Measurements from ENCODE around the gene PAPLN.

PAPLN gene

DNA sequence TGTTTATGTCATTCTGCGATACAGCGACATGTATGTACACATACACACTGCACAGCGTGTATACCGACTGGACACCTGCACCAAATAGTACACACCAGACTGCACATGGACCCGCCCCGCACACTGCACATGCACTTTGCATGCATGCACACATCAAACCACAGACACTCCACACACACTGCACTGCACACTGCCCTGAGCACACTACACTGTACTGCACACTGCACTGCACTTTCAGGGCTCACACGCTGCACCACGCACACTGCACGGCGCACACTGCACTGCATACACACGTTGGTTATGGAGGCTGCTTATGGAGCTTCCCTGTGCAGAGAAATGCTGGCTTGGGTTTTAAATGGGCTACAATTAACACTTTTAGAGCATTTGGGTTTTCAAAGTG lies 1.6 kb downstream of the PAPLN start:
- no peaks in the 10 kb centered on the region for H3K9me3 ChIP-seq (ENCODE audit: insufficient read depth, low read depth, low read length)
- no peaks in the 10 kb centered on the region for H3K27me3 ChIP-seq (ENCODE audit: insufficient read depth, low read length, poor library complexity, severe bottlenecking)
- H3K4me2 ChIP-seq (ENCODE audit: low read depth, low read length, poor library complexity, severe bottlenecking): no peak overlapping the region
- H2AFZ ChIP-seq (ENCODE audit: low read length): no peak overlapping the region
- no peaks in the 10 kb centered on the region for H3K9me2 ChIP-seq (replicated peaks; ENCODE audit: low read depth, low read length)
- peaks cover 28% of the 10 kb centered on the region for H3K4me1 ChIP-seq (ENCODE audit: insufficient read depth, low read length, poor library complexity, severe bottlenecking)
- no peaks in the 10 kb centered on the region for H3K79me2 ChIP-seq (ENCODE audit: insufficient read depth, low read length)
- no peak overlapping the region for H3K4me3 ChIP-seq (ENCODE audit: low read length, poor library complexity, severe bottlenecking)
- H3K36me3 ChIP-seq (ENCODE audit: insufficient read depth, low read length): no peaks in the 10 kb centered on the region
- TF ChIP-seq, protein P1, sequence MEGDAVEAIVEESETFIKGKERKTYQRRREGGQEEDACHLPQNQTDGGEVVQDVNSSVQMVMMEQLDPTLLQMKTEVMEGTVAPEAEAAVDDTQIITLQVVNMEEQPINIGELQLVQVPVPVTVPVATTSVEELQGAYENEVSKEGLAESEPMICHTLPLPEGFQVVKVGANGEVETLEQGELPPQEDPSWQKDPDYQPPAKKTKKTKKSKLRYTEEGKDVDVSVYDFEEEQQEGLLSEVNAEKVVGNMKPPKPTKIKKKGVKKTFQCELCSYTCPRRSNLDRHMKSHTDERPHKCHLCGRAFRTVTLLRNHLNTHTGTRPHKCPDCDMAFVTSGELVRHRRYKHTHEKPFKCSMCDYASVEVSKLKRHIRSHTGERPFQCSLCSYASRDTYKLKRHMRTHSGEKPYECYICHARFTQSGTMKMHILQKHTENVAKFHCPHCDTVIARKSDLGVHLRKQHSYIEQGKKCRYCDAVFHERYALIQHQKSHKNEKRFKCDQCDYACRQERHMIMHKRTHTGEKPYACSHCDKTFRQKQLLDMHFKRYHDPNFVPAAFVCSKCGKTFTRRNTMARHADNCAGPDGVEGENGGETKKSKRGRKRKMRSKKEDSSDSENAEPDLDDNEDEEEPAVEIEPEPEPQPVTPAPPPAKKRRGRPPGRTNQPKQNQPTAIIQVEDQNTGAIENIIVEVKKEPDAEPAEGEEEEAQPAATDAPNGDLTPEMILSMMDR (conservative IDR thresholded peaks at IDR 0.05; ENCODE audit: low read length): no peak
- TF ChIP-seq EZH2phosphoT487 (IDR thresholded peaks at IDR 0.05; ENCODE audit: borderline replicate concordance): no peak
- 0 out of 2 replicates have a peak, but pooled peaks cover 3% of the 10 kb centered on the region for H3F3A ChIP-seq (ENCODE audit: low read depth)
- H4K20me1 ChIP-seq (ENCODE audit: insufficient read depth, low read length, poor library complexity, severe bottlenecking): no peaks in the 10 kb centered on the region
- H3K9ac ChIP-seq (ENCODE audit: low read depth, low read length, poor library complexity, severe bottlenecking): no peak overlapping the region

DNA sequence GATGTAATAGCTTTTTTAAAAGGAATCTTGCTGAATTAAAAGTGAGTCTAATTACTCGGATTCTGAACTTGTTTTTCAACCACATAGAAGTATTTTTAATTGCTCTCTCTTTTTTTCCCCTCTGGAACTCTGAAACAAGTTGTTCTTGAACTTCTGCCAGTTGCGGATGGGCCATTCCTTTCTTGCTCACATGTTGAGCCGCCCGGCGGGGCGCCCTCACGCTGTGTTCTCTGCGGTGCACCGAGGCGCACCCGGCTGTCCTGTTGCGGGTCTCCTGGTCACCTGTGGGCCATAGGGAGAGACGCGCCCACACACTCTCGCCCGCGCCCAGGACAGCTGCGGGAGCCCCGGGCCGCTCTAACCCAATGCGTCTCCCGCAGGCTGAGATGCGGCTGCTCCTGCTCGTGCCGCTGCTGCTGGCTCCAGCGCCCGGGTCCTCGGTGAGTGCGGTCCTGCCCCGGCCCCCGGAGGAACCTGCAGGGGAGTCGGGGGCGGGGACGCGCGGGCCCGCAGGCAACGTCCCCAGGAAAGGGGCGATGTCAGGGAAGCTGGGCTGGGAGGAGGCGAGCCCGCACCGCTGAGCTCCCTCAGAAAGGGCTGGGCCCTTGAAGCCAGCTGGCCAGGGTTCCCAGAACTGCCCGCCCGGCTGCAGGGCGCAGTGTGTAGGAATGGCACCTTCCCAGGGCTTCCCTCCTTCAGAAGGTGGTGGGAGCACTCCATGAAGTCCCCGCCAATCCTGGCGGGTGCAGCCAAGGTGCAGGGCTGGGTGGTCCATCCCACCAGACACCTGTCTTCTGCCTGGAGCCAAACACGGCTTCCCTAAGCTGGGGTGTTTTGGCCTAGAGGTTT lies 2.3 kb downstream of the PAPLN start:
- H3K9me3 ChIP-seq (ENCODE audit: insufficient read depth, low read depth, low read length): no peaks in the 10 kb centered on the region
- H3F3A ChIP-seq (ENCODE audit: low read depth): 0 out of 2 replicates have a peak, but pooled peaks cover 3% of the 10 kb centered on the region
- H3K4me2 ChIP-seq (ENCODE audit: low read depth, low read length, poor library complexity, severe bottlenecking): no peak overlapping the region
- TF ChIP-seq EZH2phosphoT487 (IDR thresholded peaks at IDR 0.05; ENCODE audit: borderline replicate concordance): no peak
- TF ChIP-seq, protein P1 (conservative IDR thresholded peaks at IDR 0.05; ENCODE audit: low read length): no peak
- H3K4me3 ChIP-seq (ENCODE audit: low read length, poor library complexity, severe bottlenecking): no peak overlapping the region
- no peaks in the 10 kb centered on the region for H3K9me2 ChIP-seq (replicated peaks; ENCODE audit: low read depth, low read length)
- H3K79me2 ChIP-seq (ENCODE audit: insufficient read depth, low read length): no peaks in the 10 kb centered on the region
- H2AFZ ChIP-seq (ENCODE audit: low read length): no peak overlapping the region
- no peak overlapping the region for H3K9ac ChIP-seq (ENCODE audit: low read depth, low read length, poor library complexity, severe bottlenecking)
- H3K27me3 ChIP-seq (ENCODE audit: insufficient read depth, low read length, poor library complexity, severe bottlenecking): no peaks in the 10 kb centered on the region
- peaks cover 28% of the 10 kb centered on the region for H3K4me1 ChIP-seq (ENCODE audit: insufficient read depth, low read length, poor library complexity, severe bottlenecking)
- H3K36me3 ChIP-seq (ENCODE audit: insufficient read depth, low read length): no peaks in the 10 kb centered on the region
- H4K20me1 ChIP-seq (ENCODE audit: insufficient read depth, low read length, poor library complexity, severe bottlenecking): no peaks in the 10 kb centered on the region

DNA sequence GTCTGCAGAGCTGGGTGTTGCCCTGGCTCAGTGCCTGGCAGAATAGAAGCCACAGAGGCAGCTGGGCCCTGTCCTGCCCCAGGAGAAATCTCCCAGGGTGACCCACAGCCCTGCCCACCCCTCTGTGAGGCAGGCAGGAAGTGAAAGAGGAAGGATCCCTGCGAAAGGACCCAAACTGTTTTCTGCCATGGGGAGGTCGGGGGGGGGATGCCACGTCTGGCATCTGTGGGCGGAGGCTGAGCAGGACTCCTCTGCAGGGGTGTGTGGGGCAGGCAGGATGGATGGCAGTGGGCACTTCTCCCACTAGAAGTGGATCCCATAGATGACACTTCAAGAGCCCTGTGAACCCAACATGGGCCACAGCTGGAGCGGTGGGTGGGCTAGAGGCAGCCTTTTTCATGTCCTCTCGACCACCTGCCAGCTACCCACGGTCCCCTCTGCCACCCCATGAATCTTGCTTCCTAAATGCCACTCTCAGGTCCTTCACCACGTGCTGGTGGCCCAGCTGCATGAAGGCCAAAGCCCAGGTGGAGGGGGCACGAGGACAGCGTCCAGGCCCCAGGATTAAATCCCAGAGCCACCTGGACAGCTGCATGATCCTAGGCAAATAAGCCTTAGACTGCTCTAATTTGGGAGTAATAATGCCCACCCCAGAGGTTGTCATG lies 3.6 kb downstream of the PAPLN start:
- H3K9me3 ChIP-seq (ENCODE audit: insufficient read depth, low read depth, low read length): no peaks in the 10 kb centered on the region
- no peak overlapping the region for H3K4me2 ChIP-seq (ENCODE audit: low read depth, low read length, poor library complexity, severe bottlenecking)
- peaks cover 33% of the 10 kb centered on the region for H3K4me1 ChIP-seq (ENCODE audit: insufficient read depth, low read length, poor library complexity, severe bottlenecking)
- H2AFZ ChIP-seq (ENCODE audit: low read length): no peak overlapping the region
- H4K20me1 ChIP-seq (ENCODE audit: insufficient read depth, low read length, poor library complexity, severe bottlenecking): no peaks in the 10 kb centered on the region
- H3K27me3 ChIP-seq (ENCODE audit: insufficient read depth, low read length, poor library complexity, severe bottlenecking): no peaks in the 10 kb centered on the region
- TF ChIP-seq EZH2phosphoT487 (IDR thresholded peaks at IDR 0.05; ENCODE audit: borderline replicate concordance): no peak
- TF ChIP-seq, protein P1 (conservative IDR thresholded peaks at IDR 0.05; ENCODE audit: low read length): no peak
- no peaks in the 10 kb centered on the region for H3K9me2 ChIP-seq (replicated peaks; ENCODE audit: low read depth, low read length)
- H3K4me3 ChIP-seq (ENCODE audit: low read length, poor library complexity, severe bottlenecking): no peak overlapping the region
- no peaks in the 10 kb centered on the region for H3K79me2 ChIP-seq (ENCODE audit: insufficient read depth, low read length)
- no peaks in the 10 kb centered on the region for H3K36me3 ChIP-seq (ENCODE audit: insufficient read depth, low read length)
- H3F3A ChIP-seq (ENCODE audit: low read depth): 0 out of 2 replicates have a peak, but pooled peaks cover 3% of the 10 kb centered on the region
- H3K9ac ChIP-seq (ENCODE audit: low read depth, low read length, poor library complexity, severe bottlenecking): no peak overlapping the region
